ENCODE measurements around the gene MOV10.

Gene MOV10

GRCh38 chr1:112704934-112705627 is 30.6 kb downstream of the MOV10 start (continued):
- TF ChIP-seq ZSCAN16 (tag by site-specific recombination; IDR thresholded peaks at IDR 0.05) (no peak), ZNF571 (tag by site-specific recombination; IDR thresholded peaks at IDR 0.05) (no peak), ZBTB21 (tag by site-specific recombination; IDR thresholded peaks at IDR 0.05) (no peak), ZNF791 (tag by site-specific recombination; IDR thresholded peaks at IDR 0.05) (no peak), ZNF768 (tag by site-specific recombination; IDR thresholded peaks at IDR 0.05) (no peak), ZNF214 (tag by site-specific recombination; IDR thresholded peaks at IDR 0.05; ENCODE audit: borderline replicate concordance) (no peak), ZNF37A (tag by site-specific recombination; IDR thresholded peaks at IDR 0.05) (no peak), WT1 (tag by site-specific recombination; IDR thresholded peaks at IDR 0.05) (peak; percentile 15; the same call in 1 of the 2 replicates), YY2 (tag by site-specific recombination; IDR thresholded peaks at IDR 0.05) (no peak), ZNF830 (tag by site-specific recombination; IDR thresholded peaks at IDR 0.05; ENCODE audit: low read depth) (no peak), ZNF510 (tag by site-specific recombination; IDR thresholded peaks at IDR 0.05; ENCODE audit: insufficient replicate concordance) (no peak), ZNF148 (tag by site-specific recombination; IDR thresholded peaks at IDR 0.05; ENCODE audit: borderline replicate concordance) (no peak), REST (tag by site-specific recombination; IDR thresholded peaks at IDR 0.05) (no peak), ZNF311 (tag by site-specific recombination; IDR thresholded peaks at IDR 0.05; ENCODE audit: borderline replicate concordance) (no peak)

- peak within 1 kb of the TSS; percentile 80 for H3K4me3 ChIP-seq (ENCODE audit: low read depth, low read length)
- no peaks in the 10 kb centered on the region for H3K9me3 ChIP-seq (ENCODE audit: control insufficient read depth, insufficient read depth, low read depth, low read length)
- H3K27ac ChIP-seq (ENCODE audit: extremely low read depth, low read depth, low read length): peak within 1 kb of the TSS; percentile 79
- peaks cover 5% of the 10 kb centered on the region for H3K4me1 ChIP-seq (ENCODE audit: control insufficient read depth, insufficient read depth, low read length)
- POLR2A ChIA-PET: interaction anchor here (1.0 to 2.1 kb wide), 3 partner anchors 32 to 315 kb away, joined by 3 to 8 read pairs (median 7); partner anchors contain the start of genes CAPZA1, MOV10 and ST7L
- peaks cover 0 to 31% of the 10 kb centered on the region in 2 experiments; a peak in 1 of 3 replicates for H3K36me3 ChIP-seq (ENCODE audit: control insufficient read depth in 2 of 2, insufficient read depth in 1 of 2, low read length in 2 of 2)
- CTCF ChIA-PET: interaction anchor here (1.9 to 2.1 kb wide), 2 partner anchors 311 to 348 kb away, joined by 9 read pairs; partner anchors contain the start of gene CTTNBP2NL
- TF ChIP-seq PBX3 (CRISPR knock-in tag; IDR thresholded peaks at IDR 0.05): no peak
- TF ChIP-seq PRDM10 (tag by site-specific recombination; IDR thresholded peaks at IDR 0.05): no peak
- peak; percentile 74 for TF ChIP-seq PATZ1 (tag by site-specific recombination; IDR thresholded peaks at IDR 0.05)
- peak; percentile 13; the same call in 1 of the 2 replicates for TF ChIP-seq ZNF449 (tag by site-specific recombination; IDR thresholded peaks at IDR 0.05)
- no peak for TF ChIP-seq ZNF596 (tag by site-specific recombination; IDR thresholded peaks at IDR 0.05)
These were observed 32.2 kb downstream of the MOV10 start, which contains the start of gene RHOC for GRCh38 chr1:112706505-112707220. TSS of gene RHOC (minus strand) at chr1:112707127. CDS start at chr1:112703799, 3,328 bp downstream.
